Measurements from ENCODE around the gene NCKAP5.

NCKAP5 gene

DNA sequence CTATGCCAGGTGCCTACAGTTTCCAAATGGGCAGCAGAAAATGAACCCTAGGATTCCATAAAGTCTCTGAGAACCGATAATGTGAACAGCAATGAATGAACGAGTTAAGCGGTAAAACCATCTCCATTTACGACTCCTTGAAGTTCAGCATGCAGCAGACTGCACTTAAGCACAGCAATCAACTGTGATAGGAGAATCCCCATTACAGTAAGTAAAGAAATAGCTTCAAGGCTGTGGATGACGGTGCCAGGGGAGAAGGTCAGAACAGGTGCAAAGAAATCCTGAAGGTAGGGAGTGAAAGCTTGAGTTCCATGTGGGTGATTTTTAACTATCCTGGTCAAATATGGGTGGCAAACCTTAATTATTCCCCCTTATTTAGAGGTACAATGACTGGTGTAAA, 444.4 kb downstream of the NCKAP5 start:
- DNase-seq = no peak

GRCh38 chr2:133123393-133123792, 444.9 kb downstream of the NCKAP5 start:
- DNase-seq = no peak

- DNase-seq = no peak
Observed at GRCh38 chr2:133122529-133122928, 445.7 kb downstream of the NCKAP5 start.

GRCh38 chr2:133120310-133120709, 448.0 kb downstream of the NCKAP5 start:
- DNase-seq = no peak

DNA sequence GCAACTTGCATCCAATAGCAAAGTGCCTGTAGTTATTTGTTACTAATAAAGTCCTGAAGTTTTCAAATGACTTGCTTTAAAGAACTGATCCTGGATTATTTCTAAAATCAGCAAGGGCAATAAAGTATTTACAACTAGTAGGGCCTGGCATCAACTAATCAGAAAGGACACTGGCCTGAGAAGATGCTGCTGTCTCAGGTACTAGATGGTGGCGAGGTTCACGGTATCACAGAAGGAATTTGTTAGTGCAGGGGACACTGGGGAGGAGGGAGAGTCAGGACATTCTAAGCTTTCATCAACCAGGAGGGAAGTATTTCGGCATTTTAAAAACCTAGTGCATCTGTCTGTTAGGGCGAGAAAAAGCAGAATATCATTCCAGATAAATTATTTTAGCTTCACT, 458.1 kb downstream of the NCKAP5 start:
- no peak for DNase-seq

- no peak for DNase-seq
Observed at GRCh38 chr2:133109772-133110171, 458.5 kb downstream of the NCKAP5 start.

DNA sequence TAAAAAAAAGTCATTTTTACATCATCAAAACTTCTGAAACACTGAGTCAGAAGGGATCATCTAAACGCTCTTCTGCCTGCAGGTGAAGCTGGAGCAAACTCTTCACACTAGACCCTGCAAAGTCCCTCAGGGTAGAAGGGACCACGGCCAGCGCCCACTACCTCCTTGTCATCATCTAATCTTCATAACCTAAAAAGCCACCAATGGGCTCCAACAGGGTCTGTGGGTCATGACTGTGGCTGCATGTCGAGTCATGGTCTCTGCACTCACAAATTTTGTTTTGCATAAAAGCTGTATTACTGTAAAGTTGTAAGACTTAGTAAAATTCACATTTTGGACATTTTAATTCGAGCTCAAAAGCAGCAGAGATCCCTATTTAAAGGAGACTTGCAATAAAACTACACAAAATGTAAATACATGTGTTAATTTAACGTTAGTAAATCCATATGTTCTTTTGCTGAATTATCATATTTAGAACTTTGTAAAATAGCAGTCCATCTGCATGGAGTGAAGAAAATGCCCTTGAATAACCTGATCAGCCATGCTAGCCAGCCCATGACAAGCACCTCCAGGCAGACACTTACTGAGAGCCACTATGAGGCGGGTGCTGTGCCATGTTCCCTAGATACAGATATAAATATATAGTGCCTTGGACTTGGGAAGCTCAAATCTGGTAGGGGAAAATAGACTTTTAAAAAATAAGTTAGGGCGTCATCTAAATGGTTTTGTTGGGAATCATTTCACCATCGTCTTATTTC, 461.0 kb downstream of the NCKAP5 start:
- DNase-seq = no peak

DNA sequence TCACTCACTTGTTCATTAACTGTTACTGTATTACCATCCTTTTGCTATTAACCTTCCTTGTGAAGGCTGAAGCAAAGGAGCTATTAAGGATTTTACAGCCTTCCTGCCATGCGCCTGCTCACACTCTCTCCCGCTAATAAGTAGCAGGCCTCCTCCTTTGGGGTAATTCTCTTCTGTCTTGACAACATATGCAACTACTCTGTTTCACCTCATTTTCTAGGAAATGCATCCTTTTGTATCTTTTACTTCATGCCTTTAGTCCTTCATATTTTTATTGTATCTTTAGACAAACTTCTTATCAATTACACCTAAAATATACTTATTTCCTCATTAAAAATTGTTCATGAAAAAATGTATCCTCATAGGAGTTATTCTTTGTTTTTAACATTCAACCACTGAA, 463.4 kb downstream of the NCKAP5 start:
- no peak for DNase-seq

- DNase-seq = no peak
Observed at GRCh38 chr2:133098787-133099186, 469.5 kb downstream of the NCKAP5 start.

DNA sequence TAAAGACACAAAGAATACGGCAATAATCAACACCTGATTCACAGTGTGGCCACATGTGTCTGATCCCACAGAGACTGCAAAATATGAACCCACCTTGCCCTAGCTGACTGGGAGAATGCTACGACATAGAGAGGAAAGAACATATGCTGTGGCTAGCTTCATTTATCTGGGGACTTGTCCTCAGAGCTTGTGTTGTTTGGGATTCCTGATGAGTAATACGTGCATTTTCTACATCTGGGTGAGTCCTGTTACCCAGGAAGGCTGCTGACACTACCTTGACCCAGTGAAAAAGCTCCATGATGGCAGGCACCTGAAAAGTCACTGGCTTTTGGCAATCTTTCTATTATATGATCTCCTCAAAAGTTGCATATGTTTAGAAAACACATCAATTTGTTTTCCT, 470.6 kb downstream of the NCKAP5 start:
- no peak for DNase-seq

GRCh38 chr2:133092571-133092970, 475.7 kb downstream of the NCKAP5 start:
- no peak for DNase-seq

GRCh38 chr2:133090358-133090757, 477.9 kb downstream of the NCKAP5 start:
- no peak for DNase-seq

DNA sequence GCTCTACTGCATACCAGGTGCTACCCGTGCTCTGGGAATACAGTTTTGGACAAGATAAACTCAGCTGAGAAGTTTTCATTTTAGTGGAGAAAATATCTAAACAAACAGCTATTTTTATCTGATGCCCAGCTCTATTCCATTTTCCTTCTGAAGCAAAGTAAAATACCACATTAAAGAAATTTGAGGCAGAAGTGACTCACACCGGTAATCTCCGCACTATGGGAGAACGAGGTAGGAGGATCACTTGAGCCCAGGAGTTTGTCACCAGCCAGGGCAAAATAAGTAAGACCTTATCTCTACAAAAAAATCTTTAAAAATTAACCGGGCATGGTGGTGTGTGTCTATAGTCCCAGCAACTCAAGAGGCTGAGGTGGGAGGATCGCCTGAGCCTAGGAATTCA, 482.1 kb downstream of the NCKAP5 start:
- DNase-seq = no peak

DNA sequence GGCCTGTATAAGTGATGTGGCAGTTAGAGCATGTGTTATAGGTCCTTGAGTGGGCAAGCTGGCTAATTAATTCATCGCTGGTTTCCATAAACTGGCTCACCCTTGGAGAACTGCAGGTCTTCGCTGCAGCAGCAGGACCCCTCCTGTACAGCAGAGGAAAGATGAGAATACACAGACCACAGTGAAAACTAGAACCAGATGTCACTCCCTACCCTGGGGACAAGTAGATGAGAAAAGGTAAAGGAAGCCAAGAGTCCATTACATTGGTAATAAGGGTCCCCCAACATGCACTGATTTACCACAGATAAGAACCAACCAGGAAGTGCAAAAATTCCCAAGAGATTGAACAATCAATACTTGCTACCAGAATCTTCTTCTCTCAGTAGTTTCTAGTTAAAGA, 482.6 kb downstream of the NCKAP5 start:
- DNase-seq = no peak

GRCh38 chr2:133082034-133082433, 486.2 kb downstream of the NCKAP5 start:
- DNase-seq = no peak

- DNase-seq = no peak
Observed at GRCh38 chr2:133080822-133081221, 487.4 kb downstream of the NCKAP5 start.

DNA sequence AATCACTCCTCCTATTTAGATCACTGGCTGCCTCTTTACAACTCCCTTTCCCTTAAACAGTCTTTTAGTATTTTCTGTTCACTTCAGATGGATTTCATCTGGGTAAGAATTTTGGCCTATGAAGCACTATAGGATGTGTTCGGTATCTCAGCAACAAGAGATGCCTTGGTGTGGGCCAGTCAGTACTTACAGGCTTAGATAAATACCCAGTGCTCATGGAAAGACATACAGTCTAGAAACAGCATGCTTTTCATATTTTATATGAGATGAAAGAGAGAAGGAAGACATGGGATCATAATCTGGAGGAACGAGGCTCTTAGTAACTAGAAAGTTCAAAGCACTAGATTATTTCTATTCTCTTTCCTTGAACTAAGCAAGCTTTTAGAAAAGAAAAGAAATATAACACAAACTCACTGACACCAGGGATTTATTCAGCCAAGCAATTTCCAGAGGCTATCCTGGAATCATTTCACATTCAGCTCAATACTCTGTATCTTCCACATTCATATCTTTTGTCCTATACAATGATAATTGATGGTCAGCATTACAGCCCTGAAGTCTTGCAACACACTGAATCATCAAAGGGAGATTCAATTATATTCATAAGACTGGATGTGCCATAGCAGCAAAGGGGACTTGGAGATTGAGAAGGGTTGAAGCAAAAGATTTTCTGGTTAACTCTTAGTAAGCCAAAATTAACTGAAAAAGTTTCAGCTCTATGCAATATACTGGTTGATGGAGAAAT, 489.4 kb downstream of the NCKAP5 start:
- no peak for DNase-seq

GRCh38 chr2:133077269-133077822, 490.9 kb downstream of the NCKAP5 start:
- no peak for DNase-seq

- no peak for DNase-seq
Observed at GRCh38 chr2:133072837-133073694, 495.2 kb downstream of the NCKAP5 start.

GRCh38 chr2:133063775-133064174, 504.5 kb downstream of the NCKAP5 start:
- no peak for DNase-seq

DNA sequence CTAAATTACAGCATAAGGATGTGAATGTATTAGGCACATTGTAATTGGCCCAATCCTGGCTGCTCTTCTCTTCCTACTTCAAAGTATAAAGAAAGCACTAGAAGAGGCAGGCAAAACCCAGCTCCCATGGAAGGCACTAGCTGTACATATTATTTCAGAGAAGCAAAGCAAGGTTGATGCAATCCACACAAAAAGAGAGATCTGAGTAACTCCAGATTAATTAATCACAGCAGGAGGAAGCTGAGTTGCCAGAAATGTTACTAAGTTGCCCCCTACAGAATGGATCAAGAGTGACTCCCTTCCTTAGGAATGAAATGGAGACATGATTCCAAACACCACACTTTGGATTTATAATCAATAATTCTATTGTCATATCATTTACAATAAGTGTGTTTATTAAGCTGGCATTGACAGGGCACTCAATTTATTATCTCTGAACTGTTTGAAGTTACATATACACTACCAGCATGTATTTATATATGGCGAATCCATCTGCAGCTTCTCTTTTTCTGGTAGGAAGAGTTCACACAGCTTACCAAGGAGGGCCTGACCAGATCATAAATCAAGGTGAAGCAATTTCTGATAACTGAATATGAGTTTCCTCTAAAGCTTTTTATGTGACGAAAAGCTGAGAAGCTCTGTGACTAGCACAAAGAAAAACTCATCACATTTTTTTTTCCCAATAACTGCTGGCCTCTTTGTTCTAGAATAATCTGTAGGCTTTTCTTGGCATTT, 505.2 kb downstream of the NCKAP5 start:
- no peak for DNase-seq

DNA sequence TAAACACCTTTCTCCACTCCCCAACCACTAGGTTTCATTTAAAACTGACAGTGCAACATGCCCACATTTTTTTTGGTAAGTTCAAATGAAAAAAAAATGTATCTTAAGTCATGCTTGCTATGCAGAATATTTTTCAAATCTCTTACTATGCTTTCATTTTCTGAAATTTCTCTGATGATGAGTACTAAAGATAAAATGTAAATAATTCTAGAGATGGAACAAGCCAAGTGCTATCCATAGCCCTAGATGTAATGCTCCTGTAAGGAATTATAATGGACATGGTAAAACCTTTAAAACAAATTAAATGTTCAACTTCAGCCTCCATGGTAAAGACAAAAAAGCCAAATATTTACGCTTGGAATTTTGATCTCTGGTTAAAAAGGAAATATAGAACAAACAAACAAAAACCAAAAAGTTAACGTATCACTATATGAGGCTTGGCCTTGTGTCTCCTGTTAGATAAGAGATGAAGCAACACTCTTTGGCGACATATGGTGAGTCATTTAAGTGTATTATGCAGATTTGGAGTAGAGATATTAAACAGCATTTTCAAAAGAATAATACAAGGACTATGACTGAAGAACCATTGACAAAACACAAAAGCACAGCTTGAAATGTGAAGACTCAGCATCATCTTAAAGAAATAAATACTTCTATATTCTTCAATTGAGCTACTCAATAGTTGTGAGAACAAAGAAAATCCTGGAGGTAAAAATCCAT, 506.2 kb downstream of the NCKAP5 start:
- DNase-seq = no peak

Measured in activated CD4-positive, CD25-positive, alpha-beta regulatory T cell treated with anti-CD3 and anti-CD28 coated beads, Interleukin-2, amount 50 U/mL, for 72 hours (primary cell).